HL-60 (cell line): Measurements from ENCODE around the gene CORT.

Experiments used
- DNase-seq, 2 experiments: peaks; one replicate each; pipeline ENCODE4 v3.0.0-alpha.2; 2010 to 2020; ENCODE audit warnings: low read depth in 1 of 2, low spot score in 1 of 2
- H3K27ac ChIP-seq: fragments of 250-450 bp; sonication (Bioruptor Pico); replicated peaks from 2 replicates; pipeline ENCODE4 v1.5.1; 2020; ENCODE audit warnings: mild to moderate bottlenecking, moderate library complexity
- H3K27me3 ChIP-seq: fragments of 250-450 bp; sonication (Bioruptor Pico); 2 replicates; pipeline ENCODE4 v1.5.1; 2021; ENCODE audit warnings: mild to moderate bottlenecking, moderate library complexity; ENCODE audit not compliant: insufficient read depth, poor library complexity, severe bottlenecking
- H3K4me3 ChIP-seq: replicated peaks from 2 replicates; pipeline ENCODE4 v1.5.1; 2011; ENCODE audit warnings: mild to moderate bottlenecking, control low read depth, low read length; ENCODE audit not compliant: insufficient read depth
- CTCF ChIP-seq: IDR thresholded peaks from one replicate; pipeline ENCODE4 v1.5.1; 2011; ENCODE audit warnings: low read length, control low read depth, inconsistent platforms; ENCODE audit not compliant: insufficient read depth
- GABPA ChIP-seq: IDR thresholded peaks from 2 replicates; pipeline ENCODE4 v1.6.1; 2012; ENCODE audit warnings: low read depth
- POLR2AphosphoS5 ChIP-seq: IDR thresholded peaks from 2 replicates; pipeline ENCODE4 v1.6.1; 2012; ENCODE audit warnings: low read depth
- REST ChIP-seq: IDR thresholded peaks from 2 replicates; pipeline ENCODE4 v1.6.1; 2012; ENCODE audit warnings: low read depth; ENCODE audit not compliant: insufficient replicate concordance
- SPI1 ChIP-seq: IDR thresholded peaks from 2 replicates; pipeline ENCODE4 v1.6.1; 2012; ENCODE audit warnings: low read depth, mild to moderate bottlenecking, borderline replicate concordance

CORT gene

GRCh38 chr1:10450156-10450814 lies 454 bp downstream of the CORT start:
- no peaks in the 10 kb centered on the region for H3K27me3 ChIP-seq
- no peak overlapping the region for H3K4me3 ChIP-seq
- no peak overlapping the region for H3K27ac ChIP-seq
- no peak for DNase-seq
- TF ChIP-seq SPI1 = no peak
- no peak for TF ChIP-seq CTCF
- no peak for TF ChIP-seq POLR2AphosphoS5
- no peak for TF ChIP-seq REST
- TF ChIP-seq GABPA = no peak

GRCh38 chr1:10450836-10451235 lies 1.0 kb downstream of the CORT start:
- Histone ChIP-seq H3K4me3 (no peak overlapping the region), H3K27me3 (no peaks in the 10 kb centered on the region), H3K27ac (no peak overlapping the region)
- DNase-seq = no peak
- TF ChIP-seq SPI1 (no peak), CTCF (no peak), REST (no peak), GABPA (no peak), POLR2AphosphoS5 (no peak)

GRCh38 chr1:10451287-10451686 lies 1.5 kb downstream of the CORT start:
- H3K27ac ChIP-seq = no peak overlapping the region
- no peak for DNase-seq
- TF ChIP-seq GABPA = no peak
- no peak for TF ChIP-seq CTCF
- no peak for TF ChIP-seq POLR2AphosphoS5
- TF ChIP-seq SPI1 = no peak
- no peak for TF ChIP-seq REST
- H3K27me3 ChIP-seq = no peaks in the 10 kb centered on the region
- no peak overlapping the region for H3K4me3 ChIP-seq
